WI38 (cell line): ENCODE measurements around the gene PLXDC2.

Experiments used
- H3K4me3 ChIP-seq: 2 replicates; pipeline ENCODE4 v1.5.1; 2011; ENCODE audit warnings: low read depth, mild to moderate bottlenecking, control low read depth, low read length
- CTCF ChIP-seq: IDR thresholded peaks from 2 replicates; pipeline ENCODE4 v1.5.1; 2012; ENCODE audit warnings: low read depth, mild to moderate bottlenecking, control low read depth, low read length

The PLXDC2 gene

DNA sequence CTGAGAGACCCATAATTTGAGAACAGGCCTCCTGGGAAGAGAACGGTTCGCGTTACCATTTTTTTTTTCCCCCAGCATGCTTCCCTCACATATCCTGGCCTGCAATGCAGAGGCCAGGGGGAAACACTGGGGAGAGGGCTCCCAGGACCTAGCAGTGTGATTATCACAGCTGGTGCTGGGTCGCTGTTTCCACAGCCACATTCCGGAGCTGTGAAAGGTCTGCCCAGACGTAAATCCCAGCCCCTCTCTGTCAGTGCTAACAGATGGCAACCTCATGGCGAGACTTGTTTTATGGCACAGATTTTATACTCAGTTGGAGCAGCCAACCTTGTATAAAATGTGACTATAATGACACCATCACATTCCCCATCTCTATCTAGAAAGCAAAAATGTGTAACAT, 150.5 kb downstream of the PLXDC2 start:
- H3K4me3 ChIP-seq = no peak overlapping the region
- TF ChIP-seq CTCF = no peak

- TF ChIP-seq CTCF = no peak
- no peak overlapping the region for H3K4me3 ChIP-seq
Observed at GRCh38 chr10:19967981-19968380, 151.7 kb downstream of the PLXDC2 start.

- TF ChIP-seq CTCF = no peak
- H3K4me3 ChIP-seq = no peak overlapping the region
Observed at GRCh38 chr10:19968745-19969144, 152.5 kb downstream of the PLXDC2 start.

DNA sequence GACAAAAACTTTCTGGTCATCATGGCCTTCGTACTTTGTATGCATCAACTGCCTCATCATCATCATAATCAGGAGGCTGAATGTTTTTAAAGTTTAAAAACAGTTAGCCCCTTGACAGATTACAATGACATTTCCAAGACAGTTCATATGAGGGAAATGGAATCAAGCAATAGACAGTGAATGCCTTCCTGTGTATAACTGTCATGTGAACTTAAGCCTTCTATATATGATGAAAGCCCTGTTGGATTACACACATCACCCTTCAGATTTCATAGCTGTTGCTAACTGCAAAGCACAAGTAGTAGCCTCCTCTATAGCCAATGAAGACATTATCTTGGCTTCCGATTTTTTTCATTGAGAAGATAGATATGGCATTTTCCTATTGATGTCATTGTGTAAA, 154.0 kb downstream of the PLXDC2 start:
- no peak overlapping the region for H3K4me3 ChIP-seq
- TF ChIP-seq CTCF = no peak

DNA sequence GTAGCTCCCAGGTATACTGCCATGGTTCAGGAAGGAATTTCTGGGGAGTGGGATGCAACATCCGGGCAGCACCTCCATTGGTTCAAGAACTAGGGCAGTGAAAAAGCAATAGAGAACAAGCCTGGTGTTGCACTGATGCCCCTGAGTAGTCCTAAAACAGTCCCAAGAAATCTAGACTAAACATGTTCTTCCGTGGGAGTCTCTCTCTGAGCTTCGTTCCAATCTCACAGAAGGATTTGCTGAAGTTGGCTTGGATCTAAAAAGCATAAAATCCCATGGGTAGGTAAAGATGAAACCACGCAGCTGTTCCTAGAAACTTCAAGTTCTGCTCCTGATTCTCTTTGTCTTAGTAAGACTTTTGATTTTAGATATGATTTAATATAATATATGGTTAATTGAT, 154.5 kb downstream of the PLXDC2 start:
- TF ChIP-seq CTCF = no peak
- no peak overlapping the region for H3K4me3 ChIP-seq

GRCh38 chr10:19971343-19972052, 155.3 kb downstream of the PLXDC2 start:
- no peak overlapping the region for H3K4me3 ChIP-seq
- TF ChIP-seq CTCF = no peak

DNA sequence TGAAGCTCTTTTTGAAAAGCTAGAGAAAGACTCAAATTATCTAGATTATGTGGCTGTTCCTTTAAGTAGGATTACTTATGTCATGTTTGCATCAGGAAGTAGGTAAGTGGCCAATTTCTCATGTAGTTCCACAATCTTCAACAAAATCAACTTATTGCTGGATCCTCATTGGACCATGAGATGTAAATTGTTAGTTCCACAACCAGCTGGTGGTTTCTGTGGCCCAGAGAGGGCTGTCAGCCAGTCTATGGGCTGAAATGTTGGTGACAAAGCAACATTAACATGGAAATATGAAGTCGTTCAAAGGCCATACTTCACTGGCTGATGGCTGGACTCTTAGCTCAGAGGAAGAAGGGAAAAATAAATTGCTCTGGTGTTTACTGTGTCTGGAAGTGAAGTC, 157.9 kb downstream of the PLXDC2 start:
- no peak for TF ChIP-seq CTCF
- no peak overlapping the region for H3K4me3 ChIP-seq
